Endothelial cell of umbilical vein (primary cell): ENCODE results near the gene CPHXL. TPM values are rescaled to one million over a fixed set of nuclear protein-coding genes. Genes with fewer than 3 reads are reported as not detected.

Experiments
- BruUV-seq: library from RNA; stranded (reverse); fragments of 400-500 nt; replicated peaks from 2 replicates; lab custom pipeline; 2021; lab: Mats Ljungman, UMichigan
- CTCF ChIA-PET: fragments of 300-600, 350-600 bp; sonication (Branson Sonifier 250); formaldehyde crosslinking; loops from one replicate; lab custom pipeline; 2021; ENCODE audit warnings: antibody characterized with exemption, inconsistent platforms; lab: Charles Lee
- POLR2A ChIA-PET: fragments of 300-600, 350-600 bp; sonication (Branson Sonifier 250); formaldehyde crosslinking; loops from one replicate; lab custom pipeline; 2021; ENCODE audit warnings: antibody characterized with exemption, inconsistent platforms; lab: Charles Lee
- DNase-seq: peaks from one replicate; pipeline ENCODE4 v3.0.0-alpha.2; 2011; ENCODE audit warnings: low read depth, low spot score
- FAIRE-seq: peaks from 2 replicates; lab custom pipeline; 2011; peaks lifted over from hg19 to GRCh38; lab: Jason Lieb, UNC
- H2AFZ ChIP-seq: 2 replicates; pipeline ENCODE4 v1.6.0; 2012; ENCODE audit warnings: low read depth, low read length, control low read depth, inconsistent platforms
- H3K27ac ChIP-seq: 2 replicates; pipeline ENCODE4 v1.5.1; 2011; ENCODE audit warnings: low read depth, mild to moderate bottlenecking, control low read depth, low read length, moderate library complexity; ENCODE audit not compliant: insufficient read depth
- H3K27me3 ChIP-seq, 2 experiments: 2 replicates each; pipeline versions ENCODE4 v1.6.0 to v1.6.1; 2011; ENCODE audit warnings: low read length in 2 of 2, mixed read lengths in 1 of 2; ENCODE audit not compliant: control insufficient read depth in 2 of 2, insufficient read depth in 2 of 2
- H3K36me3 ChIP-seq, 2 experiments: 2 replicates in 1 of 2; 3 replicates in 1 of 2; pipeline ENCODE4 v1.5.1; 2011; ENCODE audit warnings: low read length in 2 of 2, mild to moderate bottlenecking in 1 of 2, moderate library complexity in 1 of 2; ENCODE audit not compliant: control insufficient read depth in 2 of 2, insufficient read depth in 2 of 2; ENCODE audit errors: extremely low read depth in 1 of 2
- H3K4me1 ChIP-seq: 3 replicates; pipeline ENCODE4 v1.5.1; 2011; ENCODE audit warnings: mild to moderate bottlenecking, low read length; ENCODE audit not compliant: control insufficient read depth, insufficient read depth; ENCODE audit errors: extremely low read depth
- H3K4me2 ChIP-seq: 2 replicates; pipeline ENCODE4 v1.6.1; 2011; ENCODE audit warnings: low read length, control low read depth, mixed read lengths; ENCODE audit not compliant: insufficient read depth
- H3K4me3 ChIP-seq, 3 experiments: fragments of 200-600 bp in 1 of 3; sonication (generic), shearing (Covaris generic) in 1 of 3; replicated peaks in 1 of 3; 2 replicates each; pipeline ENCODE4 v1.5.1; 2011 to 2016; ENCODE audit warnings: control low read depth in 3 of 3, low read length in 3 of 3, mild to moderate bottlenecking in 2 of 3, inconsistent platforms in 1 of 3, low read depth in 1 of 3, moderate library complexity in 1 of 3; ENCODE audit not compliant: insufficient read depth in 1 of 3
- H3K79me2 ChIP-seq: 2 replicates; pipeline ENCODE4 v1.6.0; 2012; ENCODE audit warnings: low read length, inconsistent platforms; ENCODE audit not compliant: control insufficient read depth, insufficient read depth
- H3K9ac ChIP-seq: replicated peaks from 2 replicates; pipeline ENCODE3; 2011; ENCODE audit warnings: low read length, control low read depth; ENCODE audit not compliant: insufficient read depth; ENCODE audit errors: extremely low read depth
- H3K9me1 ChIP-seq: replicated peaks from 3 replicates; pipeline ENCODE4 v1.6.0; 2011; ENCODE audit warnings: mild to moderate bottlenecking, low read length; ENCODE audit not compliant: control insufficient read depth, insufficient read depth; ENCODE audit errors: extremely low read depth
- H3K9me3 ChIP-seq: replicated peaks from 2 replicates; pipeline ENCODE4 v1.5.1; 2012; ENCODE audit warnings: low read length, inconsistent platforms; ENCODE audit not compliant: control insufficient read depth, insufficient read depth
- H4K20me1 ChIP-seq: replicated peaks from 2 replicates; pipeline ENCODE3; 2011; ENCODE audit warnings: mild to moderate bottlenecking, low read length; ENCODE audit not compliant: control insufficient read depth, insufficient read depth; ENCODE audit errors: extremely low read depth
- CTCF ChIP-seq, 2 donors: IDR thresholded peaks; 1 replicate in 1 of 2; 2 replicates in 1 of 2; pipeline ENCODE4 v1.5.1; 2011; ENCODE audit warnings: low read length in 2 of 2, mild to moderate bottlenecking in 2 of 2, moderate library complexity in 2 of 2, control low read depth in 1 of 2, inconsistent platforms in 1 of 2, low read depth in 1 of 2; ENCODE audit not compliant: insufficient read depth in 1 of 2; ENCODE audit errors: extremely low read depth in 1 of 2
- EZH2 ChIP-seq: IDR thresholded peaks from 2 replicates; pipeline ENCODE4 v1.6.1; 2012; ENCODE audit warnings: borderline replicate concordance, low read depth, mild to moderate bottlenecking, moderate library complexity, low read length, inconsistent platforms; ENCODE audit not compliant: severe bottlenecking
- FOS ChIP-seq: IDR thresholded peaks from 2 replicates; pipeline ENCODE4 v1.6.1; 2011; ENCODE audit warnings: mild to moderate bottlenecking, low read length, moderate library complexity, borderline replicate concordance; ENCODE audit not compliant: insufficient read depth
- GATA2 ChIP-seq: IDR thresholded peaks from 2 replicates; pipeline ENCODE4 v1.7.0; 2011; ENCODE audit warnings: low read depth, mild to moderate bottlenecking, moderate library complexity, mixed read lengths, low read length; ENCODE audit not compliant: insufficient read length, insufficient read depth
- JUN ChIP-seq: IDR thresholded peaks from 2 replicates; pipeline ENCODE4 v1.6.1; 2011; ENCODE audit warnings: borderline replicate concordance, low read depth; ENCODE audit not compliant: insufficient read length, insufficient read depth
- MAX ChIP-seq: IDR thresholded peaks from 2 replicates; pipeline ENCODE4 v1.6.1; 2011; ENCODE audit not compliant: insufficient read depth, insufficient read length
- MYC ChIP-seq: IDR thresholded peaks from one replicate; pipeline ENCODE4 v1.6.1; 2011; ENCODE audit warnings: mild to moderate bottlenecking, low read depth, low read length
- POLR2A ChIP-seq: IDR thresholded peaks from 2 replicates; pipeline ENCODE4 v1.6.1; 2012; ENCODE audit warnings: low read depth, mild to moderate bottlenecking, control low read depth, low read length
- POLR2AphosphoS5 ChIP-seq: IDR thresholded peaks from 2 replicates; pipeline ENCODE4 v1.6.1; 2012; ENCODE audit warnings: low read depth, mild to moderate bottlenecking, control low read depth, low read length, moderate library complexity; ENCODE audit not compliant: insufficient read depth
- dilution Hi-C: fragments of 300-500 bp; cut with MboI; formaldehyde crosslinking; loops from one replicate; pipeline ENCODE4 v1.15.0; 2019; ENCODE audit warnings: low sequenced_read_pairs; ENCODE audit not compliant: extremely low pct_ligation_motif_present
- intact Hi-C: fragments of 100-400 bp; cut with micrococcal nuclease; formaldehyde crosslinking; loops from one replicate; pipeline ENCODE4 v1.10.0; 2022
- polyA plus RNA-seq, 4 experiments: library from polyadenylated mRNA; depleted of rRNA in 3 of 4; stranded (reverse) in 3 of 4; unstranded in 1 of 4; fragments of >200 nt; gene quantifications; 2 replicates each; pipeline versions ENCODE4 v1.2.1 to v1.2.3, GENCODE V29; 2011 to 2012; ENCODE audit warnings: missing spikeins in 1 of 4
- total RNA-seq: library from RNA; stranded (reverse); gene quantifications from 2 replicates; pipeline ENCODE4 v1.2.3, GENCODE V29; 2021

CPHXL gene
- total and polyA plus RNA-seq, 2 donors (not counting 3 experiments of a cell fraction or from before 2014, with no cell fraction given): not detected

- FAIRE-seq (no peak), DNase-seq (no peak)
- no peak overlapping the region for H2AFZ ChIP-seq
- no peaks in the 10 kb centered on the region for H3K9me3 ChIP-seq
- H3K79me2 ChIP-seq: no peaks in the 10 kb centered on the region
- ChIA-PET CTCF (no interaction called here), POLR2A (no interaction called here)
- no peak overlapping the region for H3K4me2 ChIP-seq
- no peaks in the 10 kb centered on the region for H4K20me1 ChIP-seq
- intact Hi-C loops (no loop called here), dilution Hi-C loops (no loop called here)
- H3K27ac ChIP-seq: no peak overlapping the region
- no peaks in the 10 kb centered on the region for H3K36me3 ChIP-seq
- no peak overlapping the region for H3K4me3 ChIP-seq
- no peak overlapping the region for H3K9ac ChIP-seq
- TF ChIP-seq CTCF (IDR thresholded peaks at IDR 0.05; ENCODE audit: extremely low read depth in 1 of 2, insufficient read depth in 1 of 2, low read depth in 1 of 2, low read length in 2 of 2) (no peak), MYC (no peak), EZH2 (no peak), MAX (no peak), GATA2 (no peak), POLR2A (no peak), JUN (no peak), POLR2AphosphoS5 (no peak), FOS (no peak)
- no peaks in the 10 kb centered on the region for H3K9me1 ChIP-seq
- H3K4me1 ChIP-seq: no peaks in the 10 kb centered on the region
- peaks cover 2% of the 10 kb centered on the region in 2 experiments for H3K27me3 ChIP-seq
- no TSS peak for BruUV-seq
Measured at GRCh38 chr16:75754141-75754540, 27.9 kb upstream of the CPHXL start.
